Measurements from ENCODE around the gene CD38. TPM values are rescaled to one million over a fixed set of nuclear protein-coding genes. Genes with fewer than 3 reads are reported as not detected.
A peak's percentile ranks its signal among the peaks of the same experiment; 100 is the strongest.

Gene CD38
- total RNA-seq, 1 experiment from 2014 or later = not detected

GRCh38 chr4:15809466-15809865 lies 31.3 kb downstream of the CD38 start:
- Histone ChIP-seq H3K36me3 (ENCODE audit: low read depth, low read length) (no peaks in the 10 kb centered on the region), H3K4me3 (ENCODE audit: low read length) (no peak overlapping the region), H3K4me1 (ENCODE audit: insufficient read depth, low read length) (0 out of 2 replicates have a peak, but pooled peaks cover 4% of the 10 kb centered on the region), H3K79me2 (ENCODE audit: low read length) (no peaks in the 10 kb centered on the region), H3K27ac (ENCODE audit: low read length) (no peak overlapping the region), H3K4me2 (ENCODE audit: low read length) (no peak overlapping the region), H3K9me2 (replicated peaks; ENCODE audit: low read length) (no peaks in the 10 kb centered on the region), H4K20me1 (ENCODE audit: low read length) (no peaks in the 10 kb centered on the region), H3K27me3 (ENCODE audit: low read length) (no peaks in the 10 kb centered on the region), H2AFZ (ENCODE audit: low read length) (no peak overlapping the region), H3K9me3 (ENCODE audit: low read length) (no peaks in the 10 kb centered on the region), H3K9ac (ENCODE audit: low read length) (no peak overlapping the region), H3F3A (ENCODE audit: low read length, unreplicated experiment) (no peaks in the 10 kb centered on the region)
- ChIA-PET POLR2A (ENCODE audit: unreplicated experiment) (no interaction called here), CTCF (no interaction called here)
- ATAC-seq (no peak), DNase-seq (no peak)
- intact Hi-C loops (cut with micrococcal nuclease) = loop anchor here (5.0 to 10.0 kb wide), 2 partner anchors 77 to 385 kb away; no protein-coding TSS in a partner anchor
- BruUV-seq (replicated peaks) = no TSS peak
- TF ChIP-seq CTCF (conservative IDR thresholded peaks at IDR 0.05; ENCODE audit: low read depth, low read length) = no peak
- no peak for TF ChIP-seq EZH2 (IDR thresholded peaks at IDR 0.05; ENCODE audit: low read length, unreplicated experiment)
- no peak for TF ChIP-seq EZH2phosphoT487 (IDR thresholded peaks at IDR 0.05; ENCODE audit: borderline replicate concordance, low read length)

- Histone ChIP-seq H3K4me3 (ENCODE audit: low read length) (no peak overlapping the region), H4K20me1 (ENCODE audit: low read length) (no peaks in the 10 kb centered on the region), H3K79me2 (ENCODE audit: low read length) (no peaks in the 10 kb centered on the region), H3K4me1 (ENCODE audit: insufficient read depth, low read length) (no peaks in the 10 kb centered on the region), H3K9ac (ENCODE audit: low read length) (no peak overlapping the region), H3K9me3 (ENCODE audit: low read length) (no peaks in the 10 kb centered on the region), H3K4me2 (ENCODE audit: low read length) (peak overlapping the region; percentile 22; the same call in 1 of the 2 replicates), H3K36me3 (ENCODE audit: low read depth, low read length) (no peaks in the 10 kb centered on the region), H2AFZ (ENCODE audit: low read length) (no peak overlapping the region), H3K9me2 (replicated peaks; ENCODE audit: low read length) (no peaks in the 10 kb centered on the region), H3K27me3 (ENCODE audit: low read length) (no peaks in the 10 kb centered on the region), H3K27ac (ENCODE audit: low read length) (no peak overlapping the region), H3F3A (ENCODE audit: low read length, unreplicated experiment) (no peaks in the 10 kb centered on the region)
- ATAC-seq (no peak), DNase-seq (peak; percentile 59)
- BruUV-seq (replicated peaks) = no TSS peak
- POLR2A ChIA-PET (ENCODE audit: unreplicated experiment) = interaction anchor here (0.8 kb wide), 1 partner anchor 458 kb away, joined by 18 read pairs; no protein-coding TSS in a partner anchor
- CTCF ChIA-PET = no interaction called here
- intact Hi-C loops (cut with micrococcal nuclease) = no loop called here
- TF ChIP-seq EZH2phosphoT487 (IDR thresholded peaks at IDR 0.05; ENCODE audit: borderline replicate concordance, low read length) = no peak
- TF ChIP-seq CTCF (conservative IDR thresholded peaks at IDR 0.05; ENCODE audit: low read depth, low read length) = no peak
- no peak for TF ChIP-seq EZH2 (IDR thresholded peaks at IDR 0.05; ENCODE audit: low read length, unreplicated experiment)
These were observed 33.7 kb downstream of the CD38 start for GRCh38 chr4:15811703-15812337.
